Measurements from ENCODE around the gene USO1.

USO1 gene

GRCh38 chr4:75726577-75726976 is 2.2 kb downstream of the USO1 start:
- Histone ChIP-seq H3K27ac (no peak overlapping the region), H3K4me3 (no peak overlapping the region), H4K20me1 (peaks cover 27% of the 10 kb centered on the region), H3K9me3 (no peaks in the 10 kb centered on the region), H3K27me3 (no peaks in the 10 kb centered on the region), H3K9ac (no peak overlapping the region), H3K4me2 (peak overlapping the region; percentile 83), H3K4me1 (peaks cover 57% of the 10 kb centered on the region), H3K36me3 (peaks cover 10% of the 10 kb centered on the region)
- no peak for TF ChIP-seq Cebpa-rat (IDR thresholded peaks at IDR 0.05)

DNA sequence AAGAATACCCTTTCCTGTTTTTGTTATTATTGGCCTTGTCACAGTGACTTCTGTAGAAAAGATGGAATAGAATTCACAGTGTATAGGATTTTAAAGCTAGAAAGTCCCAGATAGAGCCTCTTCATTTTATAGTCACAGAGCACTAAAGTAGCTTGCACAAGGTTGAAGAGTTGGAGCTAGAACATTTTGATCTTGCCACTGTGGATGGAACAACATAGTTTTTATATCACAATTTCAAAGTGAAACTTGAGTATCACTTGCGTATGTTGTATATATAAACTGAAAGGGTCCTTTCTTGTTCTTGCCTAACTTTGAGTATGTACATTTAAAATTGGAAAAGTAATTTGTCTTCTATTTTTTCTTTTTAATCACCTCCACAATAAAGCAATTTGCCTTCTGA is 2.7 kb downstream of the USO1 start:
- Histone ChIP-seq H3K4me1 (peaks cover 55% of the 10 kb centered on the region), H3K9me3 (peaks cover 1% of the 10 kb centered on the region; the same call in 1 of the 2 replicates), H3K9ac (no peak overlapping the region), H3K27me3 (no peaks in the 10 kb centered on the region), H4K20me1 (peaks cover 27% of the 10 kb centered on the region), H3K4me2 (peak overlapping the region; percentile 83), H3K4me3 (no peak overlapping the region), H3K36me3 (peaks cover 12% of the 10 kb centered on the region), H3K27ac (no peak overlapping the region)
- TF ChIP-seq Cebpa-rat (IDR thresholded peaks at IDR 0.05): no peak

- peaks cover 23% of the 10 kb centered on the region for H3K36me3 ChIP-seq
- no peak overlapping the region for H3K4me2 ChIP-seq
- peaks cover 27% of the 10 kb centered on the region for H4K20me1 ChIP-seq
- peaks cover 28% of the 10 kb centered on the region for H3K9me3 ChIP-seq
- no peak for TF ChIP-seq Cebpa-rat (IDR thresholded peaks at IDR 0.05)
- H3K9ac ChIP-seq: no peak overlapping the region
- no peak overlapping the region for H3K27ac ChIP-seq
- no peak overlapping the region for H3K4me3 ChIP-seq
- no peaks in the 10 kb centered on the region for H3K27me3 ChIP-seq
- peaks cover 39% of the 10 kb centered on the region for H3K4me1 ChIP-seq
Observed at GRCh38 chr4:75729836-75730235, 5.5 kb downstream of the USO1 start.

DNA sequence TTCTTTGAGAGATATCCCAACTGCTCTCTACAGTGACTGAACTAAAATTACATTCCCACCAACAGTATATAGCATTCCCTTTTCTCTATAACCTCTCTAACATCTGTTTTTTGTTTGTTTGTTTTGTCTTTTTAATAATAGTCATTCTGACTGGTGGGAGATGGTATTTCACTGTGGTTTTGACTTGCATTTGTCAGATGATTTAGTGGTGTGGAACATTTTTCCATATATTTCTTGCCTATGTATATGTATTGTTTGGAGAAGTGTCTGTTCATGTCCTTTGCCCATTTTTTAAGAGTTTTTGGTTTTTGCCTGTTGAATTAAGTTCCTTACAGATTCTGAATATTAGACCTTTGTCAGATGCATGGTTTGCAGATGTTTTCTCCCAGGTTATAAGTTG is 9.0 kb downstream of the USO1 start:
- Histone ChIP-seq H3K9ac (no peak overlapping the region), H3K4me3 (no peak overlapping the region), H3K4me1 (peaks cover 16% of the 10 kb centered on the region), H3K36me3 (peaks cover 33% of the 10 kb centered on the region), H3K4me2 (no peak overlapping the region), H3K27ac (no peak overlapping the region), H3K9me3 (peaks cover 33% of the 10 kb centered on the region), H4K20me1 (peaks cover 15% of the 10 kb centered on the region), H3K27me3 (no peaks in the 10 kb centered on the region)
- no peak for TF ChIP-seq Cebpa-rat (IDR thresholded peaks at IDR 0.05)

DNA sequence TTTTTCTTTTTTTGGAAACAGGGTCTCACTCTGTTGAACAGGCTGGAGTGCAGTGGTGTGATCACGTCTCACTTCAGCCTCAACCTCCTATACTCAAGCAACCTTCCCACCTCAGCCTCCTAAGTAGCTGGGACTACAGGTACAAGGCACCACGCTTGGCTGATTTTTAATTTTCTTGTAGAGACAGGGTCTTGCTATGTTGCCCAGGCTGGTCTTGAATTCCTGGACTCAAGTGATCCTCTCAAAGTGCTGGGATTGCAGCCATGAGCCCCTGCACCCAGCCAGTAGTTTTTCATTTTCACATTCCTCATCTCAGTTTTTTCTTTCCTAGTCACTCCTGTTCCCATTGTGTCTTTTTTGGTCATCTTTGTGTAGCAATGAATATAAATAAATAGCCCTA is 11.1 kb downstream of the USO1 start:
- H3K4me1 ChIP-seq: peaks cover 23% of the 10 kb centered on the region
- no peak for TF ChIP-seq Cebpa-rat (IDR thresholded peaks at IDR 0.05)
- H3K9ac ChIP-seq: no peak overlapping the region
- no peak overlapping the region for H3K4me2 ChIP-seq
- no peaks in the 10 kb centered on the region for H3K27me3 ChIP-seq
- no peak overlapping the region for H3K27ac ChIP-seq
- peaks cover 33% of the 10 kb centered on the region for H3K9me3 ChIP-seq
- H3K36me3 ChIP-seq: peaks cover 35% of the 10 kb centered on the region
- no peak overlapping the region for H3K4me3 ChIP-seq
- H4K20me1 ChIP-seq: peaks cover 20% of the 10 kb centered on the region; the same call in 1 of the 2 replicates

GRCh38 chr4:75736862-75737261 is 12.5 kb downstream of the USO1 start:
- Histone ChIP-seq H3K27me3 (no peaks in the 10 kb centered on the region), H3K27ac (no peak overlapping the region), H3K4me2 (no peak overlapping the region), H3K9me3 (peaks cover 33% of the 10 kb centered on the region), H4K20me1 (peaks cover 20% of the 10 kb centered on the region; the same call in 1 of the 2 replicates), H3K36me3 (peaks cover 32% of the 10 kb centered on the region), H3K4me1 (peaks cover 23% of the 10 kb centered on the region), H3K9ac (no peak overlapping the region), H3K4me3 (no peak overlapping the region)
- TF ChIP-seq Cebpa-rat (IDR thresholded peaks at IDR 0.05): no peak

- Histone ChIP-seq H3K4me2 (no peak overlapping the region), H3K4me1 (peaks cover 23% of the 10 kb centered on the region), H3K9me3 (peaks cover 28% of the 10 kb centered on the region), H3K9ac (no peak overlapping the region), H3K36me3 (peaks cover 26% of the 10 kb centered on the region; the same call in 1 of the 2 replicates), H4K20me1 (peaks cover 20% of the 10 kb centered on the region; the same call in 1 of the 2 replicates), H3K4me3 (no peak overlapping the region), H3K27me3 (no peaks in the 10 kb centered on the region), H3K27ac (no peak overlapping the region)
- no peak for TF ChIP-seq Cebpa-rat (IDR thresholded peaks at IDR 0.05)
Observed at GRCh38 chr4:75737398-75737797, 13.0 kb downstream of the USO1 start.

- TF ChIP-seq Cebpa-rat (IDR thresholded peaks at IDR 0.05): no peak
- no peak overlapping the region for H3K4me3 ChIP-seq
- H4K20me1 ChIP-seq: peaks cover 30% of the 10 kb centered on the region
- no peak overlapping the region for H3K9ac ChIP-seq
- peaks cover 14% of the 10 kb centered on the region for H3K4me1 ChIP-seq
- H3K9me3 ChIP-seq: peaks cover 3% of the 10 kb centered on the region; the same call in 1 of the 2 replicates
- no peak overlapping the region for H3K4me2 ChIP-seq
- no peaks in the 10 kb centered on the region for H3K27me3 ChIP-seq
- no peak overlapping the region for H3K27ac ChIP-seq
- H3K36me3 ChIP-seq: peaks cover 27% of the 10 kb centered on the region; the same call in 1 of the 2 replicates
Observed at GRCh38 chr4:75741027-75741426, 16.6 kb downstream of the USO1 start.

DNA sequence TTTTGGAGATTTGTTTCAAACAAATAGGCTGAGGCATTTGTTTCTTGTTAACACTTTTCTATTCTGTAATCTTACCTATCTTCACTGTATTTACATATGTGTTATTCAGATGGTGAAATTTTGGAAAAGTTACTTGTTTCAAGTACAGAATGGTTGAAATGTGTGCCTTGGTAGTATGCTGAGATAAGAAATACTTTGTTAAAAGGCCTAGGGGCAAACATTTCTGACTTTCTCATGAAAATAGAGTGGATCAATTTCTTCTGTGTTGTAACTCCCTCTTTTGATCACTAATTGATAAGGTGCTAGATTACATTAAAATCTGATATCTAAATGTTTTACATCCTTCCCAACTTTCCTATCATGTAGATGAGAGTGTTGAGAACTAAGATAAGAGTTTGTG is 18.1 kb downstream of the USO1 start:
- no peaks in the 10 kb centered on the region for H3K27me3 ChIP-seq
- H3K4me3 ChIP-seq: no peak overlapping the region
- peaks cover 25% of the 10 kb centered on the region for H4K20me1 ChIP-seq

DNA sequence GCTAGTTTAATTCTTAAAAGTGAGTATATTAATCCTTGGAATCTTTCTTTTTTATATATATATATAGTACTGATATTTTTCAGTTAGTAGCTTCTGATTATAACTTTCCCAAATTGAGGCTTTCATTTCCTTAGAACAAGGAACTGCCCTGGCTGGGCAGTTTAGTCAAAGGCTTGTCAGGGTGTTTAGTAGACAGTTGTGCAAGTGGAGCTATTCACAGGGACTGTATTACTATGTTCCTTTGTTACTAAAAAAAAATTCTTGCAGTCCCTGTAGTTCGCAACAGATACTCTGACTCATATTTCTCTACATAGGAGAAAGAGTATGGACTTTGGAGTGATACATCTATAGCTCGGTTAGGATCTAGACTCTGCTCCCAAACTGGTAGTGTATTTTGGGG is 20.8 kb downstream of the USO1 start:
- no peak overlapping the region for H3K27ac ChIP-seq
- no peak for TF ChIP-seq Cebpa-rat (IDR thresholded peaks at IDR 0.05)
- H3K9me3 ChIP-seq: peaks cover 3% of the 10 kb centered on the region; the same call in 1 of the 2 replicates
- no peak overlapping the region for H3K4me3 ChIP-seq
- no peak overlapping the region for H3K9ac ChIP-seq
- peaks cover 13% of the 10 kb centered on the region; the same call in 1 of the 2 replicates for H4K20me1 ChIP-seq
- H3K4me1 ChIP-seq: no peaks in the 10 kb centered on the region
- no peaks in the 10 kb centered on the region for H3K27me3 ChIP-seq
- H3K4me2 ChIP-seq: no peak overlapping the region
- peaks cover 24% of the 10 kb centered on the region for H3K36me3 ChIP-seq

More for the DNA sequence above, 18.1 kb downstream of the USO1 start:
- H3K27ac ChIP-seq: no peak overlapping the region
- H3K4me1 ChIP-seq: peaks cover 14% of the 10 kb centered on the region
- no peak overlapping the region for H3K9ac ChIP-seq
- TF ChIP-seq Cebpa-rat (IDR thresholded peaks at IDR 0.05): no peak
- H3K4me2 ChIP-seq: no peak overlapping the region
- H3K36me3 ChIP-seq: peaks cover 27% of the 10 kb centered on the region; the same call in 1 of the 2 replicates
- peaks cover 3% of the 10 kb centered on the region; the same call in 1 of the 2 replicates for H3K9me3 ChIP-seq
